ENCODE results near the gene CYP2A7.
"Not testable (repeated sequence)": the region's sequence is repeated elsewhere in the genome, so short reads cannot be mapped to it uniquely, and the experiment has no call there.

Gene CYP2A7, protein sequence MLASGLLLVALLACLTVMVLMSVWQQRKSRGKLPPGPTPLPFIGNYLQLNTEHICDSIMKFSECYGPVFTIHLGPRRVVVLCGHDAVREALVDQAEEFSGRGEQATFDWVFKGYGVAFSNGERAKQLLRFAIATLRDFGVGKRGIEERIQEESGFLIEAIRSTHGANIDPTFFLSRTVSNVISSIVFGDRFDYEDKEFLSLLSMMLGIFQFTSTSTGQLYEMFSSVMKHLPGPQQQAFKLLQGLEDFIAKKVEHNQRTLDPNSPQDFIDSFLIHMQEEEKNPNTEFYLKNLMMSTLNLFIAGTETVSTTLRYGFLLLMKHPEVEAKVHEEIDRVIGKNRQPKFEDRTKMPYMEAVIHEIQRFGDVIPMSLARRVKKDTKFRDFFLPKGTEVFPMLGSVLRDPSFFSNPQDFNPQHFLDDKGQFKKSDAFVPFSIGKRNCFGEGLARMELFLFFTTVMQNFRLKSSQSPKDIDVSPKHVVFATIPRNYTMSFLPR

DNA sequence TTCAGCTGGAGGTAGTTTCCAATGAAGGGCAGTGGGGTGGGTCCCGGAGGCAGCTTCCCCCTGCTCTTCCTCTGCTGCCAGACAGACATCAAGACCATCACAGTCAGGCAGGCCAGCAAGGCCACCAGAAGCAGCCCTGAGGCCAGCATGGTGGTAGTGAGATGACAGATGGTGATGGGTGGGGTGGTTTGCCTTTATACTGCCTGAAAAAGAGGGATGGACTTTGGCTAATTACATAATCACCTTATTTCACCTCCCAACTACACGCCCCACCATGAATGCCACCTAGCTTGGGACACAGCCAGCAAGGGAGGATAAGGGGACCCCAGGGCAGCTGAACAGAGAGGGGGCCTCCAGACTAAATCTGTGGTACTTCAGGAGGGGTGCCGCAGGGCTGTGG is at the start of gene CYP2A7:
TSS of gene CYP2A7 (minus strand) at position 170 of the 400 bp plus-strand sequence. CDS start at position 149, 21 bp downstream.
- H3K27ac ChIP-seq; DNase-seq; H3K4me3 ChIP-seq (ENCODE audit: low read depth, low read length); in situ Hi-C loops (cut with HindIII; ENCODE audit: low pct_ligation_motif_present, low sequenced_read_pairs); H3K36me3 ChIP-seq (replicated peaks); H3K27me3 ChIP-seq (replicated peaks): not testable (repeated sequence)

DNA sequence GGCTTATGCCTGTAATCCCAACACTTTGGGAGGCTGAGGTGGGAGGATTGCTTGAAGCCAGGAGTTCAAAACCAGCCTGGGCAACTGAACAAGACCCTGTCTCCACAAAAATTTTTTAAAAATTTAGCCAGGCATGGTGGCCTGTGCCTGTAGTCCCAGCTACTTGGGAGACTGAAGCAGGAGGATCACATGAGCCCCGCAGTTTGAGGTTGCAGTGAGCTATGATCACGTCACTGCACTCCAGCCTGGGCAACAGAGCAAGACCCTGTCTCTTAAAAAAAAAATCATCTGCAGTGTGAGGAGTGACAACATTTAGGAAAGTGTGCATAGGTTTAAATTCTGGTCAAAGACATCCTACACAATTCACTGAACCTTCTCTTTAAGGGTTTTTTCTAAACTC is 48.8 kb upstream of the CYP2A7 start:
- in situ Hi-C loops (cut with HindIII; ENCODE audit: low pct_ligation_motif_present, low sequenced_read_pairs); H3K36me3 ChIP-seq (replicated peaks); H3K4me3 ChIP-seq (ENCODE audit: low read depth, low read length); H3K27me3 ChIP-seq (replicated peaks); H3K27ac ChIP-seq; DNase-seq: not testable (repeated sequence)

DNA sequence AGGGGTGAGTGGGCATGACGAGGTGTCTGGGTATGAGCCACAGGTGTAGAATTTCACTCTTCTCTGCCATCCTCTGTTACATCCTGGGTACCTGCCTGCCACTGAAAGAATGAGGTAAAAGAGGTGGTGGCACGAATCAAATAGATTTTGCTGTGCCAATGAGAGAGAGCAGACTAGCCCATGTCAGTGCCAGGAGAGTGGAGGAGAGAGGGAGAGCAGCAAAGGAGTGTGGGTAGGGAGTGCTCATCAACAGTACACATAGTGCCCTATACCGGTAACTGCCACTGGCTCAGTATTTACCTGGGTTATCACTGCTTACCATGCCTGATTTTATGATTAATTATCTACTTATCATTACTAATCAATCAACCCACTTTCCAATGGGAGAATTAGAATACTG is 47.9 kb upstream of the CYP2A7 start:
- H3K36me3 ChIP-seq (replicated peaks); H3K27me3 ChIP-seq (replicated peaks); H3K27ac ChIP-seq; H3K4me3 ChIP-seq (ENCODE audit: low read depth, low read length); DNase-seq; in situ Hi-C loops (cut with HindIII; ENCODE audit: low pct_ligation_motif_present, low sequenced_read_pairs): not testable (repeated sequence)

DNA sequence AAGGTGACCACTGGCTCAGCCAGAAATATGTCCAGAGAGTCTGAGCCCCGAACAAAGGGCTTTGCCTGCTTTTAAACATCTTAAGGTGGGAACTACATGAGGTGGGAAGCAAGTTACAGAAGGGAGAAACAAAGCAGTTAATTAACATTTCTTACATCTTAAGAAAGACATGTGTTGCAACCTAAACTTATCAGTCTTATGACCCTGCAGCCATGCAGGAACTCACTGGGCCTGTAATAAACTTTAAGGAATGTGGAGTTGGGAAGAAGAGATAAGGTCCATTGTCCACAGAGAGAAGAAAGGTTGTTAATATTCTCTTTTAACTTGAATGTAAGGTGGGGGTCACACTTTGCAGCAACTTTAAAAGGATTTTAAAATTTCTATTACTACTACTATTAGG is 46.8 kb upstream of the CYP2A7 start:
- Histone ChIP-seq H3K36me3 (replicated peaks) (no peaks in the 10 kb centered on the region), H3K4me3 (ENCODE audit: low read depth, low read length) (no peak overlapping the region), H3K27me3 (replicated peaks) (no peaks in the 10 kb centered on the region), H3K27ac (no peak overlapping the region)
- TF ChIP-seq, protein P1, sequence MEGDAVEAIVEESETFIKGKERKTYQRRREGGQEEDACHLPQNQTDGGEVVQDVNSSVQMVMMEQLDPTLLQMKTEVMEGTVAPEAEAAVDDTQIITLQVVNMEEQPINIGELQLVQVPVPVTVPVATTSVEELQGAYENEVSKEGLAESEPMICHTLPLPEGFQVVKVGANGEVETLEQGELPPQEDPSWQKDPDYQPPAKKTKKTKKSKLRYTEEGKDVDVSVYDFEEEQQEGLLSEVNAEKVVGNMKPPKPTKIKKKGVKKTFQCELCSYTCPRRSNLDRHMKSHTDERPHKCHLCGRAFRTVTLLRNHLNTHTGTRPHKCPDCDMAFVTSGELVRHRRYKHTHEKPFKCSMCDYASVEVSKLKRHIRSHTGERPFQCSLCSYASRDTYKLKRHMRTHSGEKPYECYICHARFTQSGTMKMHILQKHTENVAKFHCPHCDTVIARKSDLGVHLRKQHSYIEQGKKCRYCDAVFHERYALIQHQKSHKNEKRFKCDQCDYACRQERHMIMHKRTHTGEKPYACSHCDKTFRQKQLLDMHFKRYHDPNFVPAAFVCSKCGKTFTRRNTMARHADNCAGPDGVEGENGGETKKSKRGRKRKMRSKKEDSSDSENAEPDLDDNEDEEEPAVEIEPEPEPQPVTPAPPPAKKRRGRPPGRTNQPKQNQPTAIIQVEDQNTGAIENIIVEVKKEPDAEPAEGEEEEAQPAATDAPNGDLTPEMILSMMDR (IDR thresholded peaks at IDR 0.05; ENCODE audit: low read depth, low read length, missing control alignments), result no peak
- no peak for DNase-seq
- in situ Hi-C loops (cut with HindIII; ENCODE audit: low pct_ligation_motif_present, low sequenced_read_pairs), result no loop called here

DNA sequence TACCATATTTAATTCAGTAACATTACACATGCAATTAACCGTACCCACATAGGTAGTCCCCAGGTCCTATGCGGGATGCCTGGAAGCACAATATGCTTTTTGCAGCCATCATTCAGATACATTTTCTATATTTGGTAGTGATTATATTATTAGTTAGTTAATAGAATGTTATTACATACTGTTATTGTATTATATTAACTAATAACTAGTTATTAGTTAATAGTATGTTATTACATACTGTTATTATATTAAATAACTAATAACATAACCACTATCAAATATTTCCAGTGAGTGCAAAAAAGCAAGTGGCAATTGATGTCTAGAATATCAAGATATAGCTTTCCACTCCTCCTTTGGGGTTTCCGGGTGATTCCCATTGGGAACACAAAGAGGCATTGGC is 45.5 kb upstream of the CYP2A7 start:
- in situ Hi-C loops (cut with HindIII; ENCODE audit: low pct_ligation_motif_present, low sequenced_read_pairs), result no loop called here

DNA sequence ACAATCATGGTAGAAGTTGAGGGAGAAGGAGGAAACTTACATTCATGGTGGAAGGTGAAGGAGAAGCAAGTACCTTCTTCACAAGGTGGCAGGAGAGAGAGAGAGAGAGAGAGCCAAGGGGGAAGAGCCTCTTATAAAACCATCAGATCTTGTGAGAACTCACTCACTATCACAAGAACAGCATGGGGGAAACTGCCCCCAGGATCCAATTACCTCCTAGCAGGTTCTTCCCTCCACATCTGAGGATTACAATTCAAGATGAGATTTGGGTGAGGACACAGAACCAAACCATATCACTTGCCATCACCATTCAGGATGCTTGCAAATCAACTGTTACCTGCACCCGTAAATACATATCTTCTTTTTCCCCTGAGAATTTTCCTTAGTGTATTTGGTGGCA is 44.2 kb upstream of the CYP2A7 start:
- H3K27ac ChIP-seq; in situ Hi-C loops (cut with HindIII; ENCODE audit: low pct_ligation_motif_present, low sequenced_read_pairs); H3K4me3 ChIP-seq (ENCODE audit: low read depth, low read length); H3K36me3 ChIP-seq (replicated peaks); DNase-seq; H3K27me3 ChIP-seq (replicated peaks): not testable (repeated sequence)

More for the DNA sequence above, 45.5 kb upstream of the CYP2A7 start:
- no peak for DNase-seq
- TF ChIP-seq, protein P1 (IDR thresholded peaks at IDR 0.05; ENCODE audit: low read depth, low read length, missing control alignments), result no peak
- Histone ChIP-seq H3K4me3 (ENCODE audit: low read depth, low read length) (no peak overlapping the region), H3K27ac (no peak overlapping the region), H3K27me3 (replicated peaks) (no peaks in the 10 kb centered on the region), H3K36me3 (replicated peaks) (no peaks in the 10 kb centered on the region)

DNA sequence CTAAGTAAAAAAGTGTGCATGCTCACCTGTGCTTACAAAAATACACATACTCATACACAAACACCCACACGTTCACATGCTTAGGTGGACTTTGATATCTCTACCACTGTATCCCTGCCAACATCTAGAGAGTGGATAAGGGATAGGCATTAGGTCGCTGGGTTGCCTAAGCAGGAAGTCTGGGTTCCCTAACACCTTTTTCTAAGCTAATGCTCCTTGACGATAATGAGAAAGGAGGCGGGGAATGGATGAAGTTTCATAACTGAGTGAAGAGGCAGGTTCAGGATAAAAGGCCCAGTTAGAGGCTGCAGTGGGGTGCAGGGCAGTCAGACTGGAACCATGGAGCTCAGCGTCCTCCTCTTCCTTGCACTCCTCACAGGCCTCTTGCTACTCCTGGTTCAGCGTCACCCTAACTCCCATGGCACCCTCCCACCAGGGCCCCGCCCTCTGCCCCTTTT is 41.9 kb upstream of the CYP2A7 start:
- Histone ChIP-seq H3K27me3 (replicated peaks) (no peaks in the 10 kb centered on the region), H3K36me3 (replicated peaks) (no peaks in the 10 kb centered on the region), H3K27ac (no peak overlapping the region), H3K4me3 (ENCODE audit: low read depth, low read length) (no peak overlapping the region)
- TF ChIP-seq, protein P1 (IDR thresholded peaks at IDR 0.05; ENCODE audit: low read depth, low read length, missing control alignments), result no peak
- in situ Hi-C loops (cut with HindIII; ENCODE audit: low pct_ligation_motif_present, low sequenced_read_pairs), result no loop called here
- no peak for DNase-seq

DNA sequence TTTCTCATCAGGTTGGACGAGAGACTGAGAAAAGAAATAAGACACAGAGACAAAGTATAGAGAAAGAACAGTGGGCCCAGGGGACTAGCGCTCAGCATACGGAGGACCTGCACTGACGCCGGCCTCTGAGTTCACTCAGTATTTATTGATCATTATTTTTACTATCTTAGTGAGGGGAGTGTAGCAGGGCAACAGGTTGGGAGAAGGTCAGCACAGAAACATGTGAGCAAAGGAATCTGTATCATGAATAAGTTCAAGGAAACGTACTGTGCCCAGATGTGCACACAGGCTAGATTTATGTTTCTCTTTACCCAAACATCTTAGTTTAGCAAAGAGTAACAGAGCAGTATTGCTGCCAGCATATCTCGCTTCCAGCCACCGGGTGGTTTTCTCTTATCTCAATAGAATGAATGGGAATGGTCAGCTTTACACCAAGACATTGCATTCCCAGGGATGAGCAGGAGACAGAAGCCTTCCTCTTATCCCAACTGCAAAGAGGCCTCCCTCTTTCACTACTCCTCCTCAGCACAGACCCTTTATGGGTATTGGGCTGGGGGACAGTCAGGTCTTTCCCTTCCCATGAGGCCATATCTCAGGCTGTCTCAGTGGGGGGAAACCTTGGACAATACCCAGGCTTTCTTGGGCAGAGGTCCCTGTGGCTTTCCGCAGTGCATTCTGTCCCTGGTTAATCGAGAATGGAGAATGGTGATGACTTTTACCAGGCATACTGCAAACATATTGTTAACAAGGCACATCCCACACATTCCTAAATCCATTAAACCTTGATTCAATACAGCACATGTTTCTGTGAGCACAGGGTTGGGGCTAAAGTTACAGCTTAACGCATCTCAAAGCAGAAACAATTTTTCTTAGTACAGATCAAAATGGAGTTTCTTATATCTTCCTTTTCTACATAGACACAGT is 40.5 kb upstream of the CYP2A7 start:
- H3K27ac ChIP-seq; in situ Hi-C loops (cut with HindIII; ENCODE audit: low pct_ligation_motif_present, low sequenced_read_pairs): not testable (repeated sequence)

More for the DNA sequence above, 40.5 kb upstream of the CYP2A7 start:
- not testable (repeated sequence) for H3K36me3 ChIP-seq (replicated peaks); DNase-seq; H3K4me3 ChIP-seq (ENCODE audit: low read depth, low read length); H3K27me3 ChIP-seq (replicated peaks)

Data from brain microvascular endothelial cell (primary cell).